Common myeloid progenitor, CD34-positive (primary cell): ENCODE results near the gene ATP11A.

Experiments used
- CTCF ChIA-PET: fragments of 350-600 bp; sonication (Branson Sonifier 250); formaldehyde crosslinking; loops from one replicate; lab custom pipeline; 2021; ENCODE audit warnings: antibody characterized with exemption; lab: Charles Lee
- POLR2A ChIA-PET: fragments of 350-600 bp; sonication (Branson Sonifier 250); formaldehyde crosslinking; loops from one replicate; lab custom pipeline; 2021; ENCODE audit warnings: antibody characterized with exemption; lab: Charles Lee
- DNase-seq, 3 donors: peaks; one replicate each; pipeline versions ENCODE4 v3.0.0 to v3.0.0-alpha.2; 2013
- H3K27ac ChIP-seq, 2 experiments: 1 replicate in 1 of 2; 2 replicates in 1 of 2; pipeline ENCODE4 v1.7.0; 2013; ENCODE audit warnings: inconsistent platforms in 2 of 2, low read length in 2 of 2, mild to moderate bottlenecking in 2 of 2, low read depth in 1 of 2, moderate library complexity in 1 of 2; ENCODE audit not compliant: severe bottlenecking in 2 of 2, insufficient read depth in 1 of 2, poor library complexity in 1 of 2
- H3K27me3 ChIP-seq, 5 experiments: replicated peaks in 2 of 5; 1 replicate in 3 of 5; 2 replicates in 2 of 5; pipeline versions ENCODE4 v1.6.1 to v1.7.0; 2013; ENCODE audit warnings: low read length in 4 of 5, mild to moderate bottlenecking in 2 of 5, moderate library complexity in 2 of 5, inconsistent platforms in 1 of 5; ENCODE audit not compliant: insufficient read depth in 5 of 5, control insufficient read depth in 4 of 5
- H3K36me3 ChIP-seq, 4 experiments: 1 replicate in 2 of 4; 2 replicates in 2 of 4; pipeline versions ENCODE4 v1.6.1 to v1.7.0; 2013; ENCODE audit warnings: low read length in 3 of 4, control low read depth in 1 of 4, mild to moderate bottlenecking in 1 of 4; ENCODE audit not compliant: control insufficient read depth in 4 of 4, insufficient read depth in 4 of 4
- H3K4me1 ChIP-seq, 4 experiments: 1 replicate in 3 of 4; 2 replicates in 1 of 4; pipeline versions ENCODE4 v1.6.1 to v1.7.1; 2013; ENCODE audit warnings: low read length in 3 of 4, mild to moderate bottlenecking in 3 of 4, control low read depth in 1 of 4, inconsistent platforms in 1 of 4, moderate library complexity in 1 of 4; ENCODE audit not compliant: control insufficient read depth in 4 of 4, insufficient read depth in 4 of 4; ENCODE audit errors: control extremely low read depth in 1 of 4
- H3K4me3 ChIP-seq, 7 experiments: 1 replicate in 4 of 7; 2 replicates in 3 of 7; pipeline versions ENCODE4 v1.5.1 to v1.7.0; 2013; ENCODE audit warnings: mild to moderate bottlenecking in 7 of 7, low read length in 6 of 7, moderate library complexity in 6 of 7, inconsistent platforms in 2 of 7, low read depth in 2 of 7, control low read depth in 1 of 7; ENCODE audit not compliant: insufficient read depth in 4 of 7, control insufficient read depth in 1 of 7; ENCODE audit errors: extremely low read depth in 1 of 7
- H3K9me3 ChIP-seq, 5 experiments: 1 replicate in 4 of 5; 2 replicates in 1 of 5; pipeline versions ENCODE4 v1.6.1 to v1.7.1; 2013; ENCODE audit warnings: low read length in 4 of 5, mild to moderate bottlenecking in 2 of 5, inconsistent platforms in 1 of 5, low read depth in 1 of 5, moderate library complexity in 1 of 5; ENCODE audit not compliant: control insufficient read depth in 4 of 5, insufficient read depth in 2 of 5; ENCODE audit errors: control extremely low read depth in 1 of 5
- WGBS: methylation state at CpG from one replicate; pipeline ENCODE4 v1.1.5; 2013; ENCODE audit not compliant: insufficient coverage; 5-methylcytosine and 5-hydroxymethylcytosine counted together

The ATP11A gene

GRCh38 chr13:112928972-112929782 lies 239.3 kb downstream of the ATP11A start:
- WGBS, result under 1% methylated on average over 21 of the region's 21 CpGs
- Histone ChIP-seq H3K36me3 (no peaks in the 10 kb centered on the region), H3K9me3 (peaks cover 0 to 4% (median 0%) of the 10 kb centered on the region in 5 experiments), H3K27me3 (peaks cover 0 to 5% (median 0%) of the 10 kb centered on the region in 5 experiments), H3K4me1 (peaks cover 3 to 21% (median 20%) of the 10 kb centered on the region in 4 experiments), H3K4me3 (peak overlapping the region in 3 of 7 experiments; percentile 28 to 58 (median 29)), H3K27ac (no peak overlapping the region)
- POLR2A ChIA-PET, result interaction anchor here (1.4 kb wide), 1 partner anchor 55 kb away, joined by 4 read pairs; no protein-coding TSS in a partner anchor
- DNase-seq, result peak; percentile 36 to 93 (median 89)
- CTCF ChIA-PET, result interaction anchor here (0.8 to 1.6 kb wide), 3 partner anchors 10 to 98 kb away, joined by 3 read pairs; no protein-coding TSS in a partner anchor

- Histone ChIP-seq H3K36me3 (no peaks in the 10 kb centered on the region), H3K4me3 (peak overlapping the region in 3 of 7 experiments; percentile 28 to 58 (median 29)), H3K27me3 (peaks cover 0 to 5% (median 0%) of the 10 kb centered on the region in 5 experiments), H3K9me3 (peaks cover 0 to 4% (median 0%) of the 10 kb centered on the region in 5 experiments), H3K27ac (no peak overlapping the region), H3K4me1 (peaks cover 3 to 23% (median 20%) of the 10 kb centered on the region in 4 experiments)
- POLR2A ChIA-PET, result interaction anchor here (1.4 kb wide), 1 partner anchor 55 kb away, joined by 4 read pairs; no protein-coding TSS in a partner anchor
- CTCF ChIA-PET, result interaction anchor here (0.8 to 1.6 kb wide), 2 partner anchors 9 to 98 kb away, joined by 3 read pairs; no protein-coding TSS in a partner anchor
- 14% methylated on average over 8 of the region's 8 CpGs for WGBS
- DNase-seq, result no peak
Measured at GRCh38 chr13:112929783-112930055, 239.9 kb downstream of the ATP11A start.

- DNase-seq, result no peak
- Histone ChIP-seq H3K27ac (no peak overlapping the region), H3K4me3 (no peak overlapping the region), H3K36me3 (no peaks in the 10 kb centered on the region), H3K9me3 (peaks cover 0 to 4% (median 0%) of the 10 kb centered on the region in 5 experiments), H3K4me1 (peaks cover 3 to 23% (median 20%) of the 10 kb centered on the region in 4 experiments), H3K27me3 (peaks cover 0 to 5% (median 0%) of the 10 kb centered on the region in 5 experiments)
- ChIA-PET CTCF (interaction anchor here (0.8 to 1.6 kb wide), 2 partner anchors 9 to 97 kb away, joined by 3 read pairs; no protein-coding TSS in a partner anchor), POLR2A (interaction anchor here (1.4 kb wide), 1 partner anchor 56 kb away, joined by 4 read pairs; no protein-coding TSS in a partner anchor)
Measured at GRCh38 chr13:112930192-112930591, 240.4 kb downstream of the ATP11A start.

- H3K4me1 ChIP-seq, result peaks cover 3 to 23% (median 20%) of the 10 kb centered on the region in 4 experiments
- POLR2A ChIA-PET, result no interaction called here
- H3K27me3 ChIP-seq, result peaks cover 0 to 5% (median 0%) of the 10 kb centered on the region in 5 experiments
- H3K27ac ChIP-seq, result no peak overlapping the region
- no peak for DNase-seq
- no peaks in the 10 kb centered on the region for H3K36me3 ChIP-seq
- CTCF ChIA-PET, result interaction anchor here (0.9 to 1.6 kb wide), 3 partner anchors 9 to 96 kb away, joined by 3 read pairs; no protein-coding TSS in a partner anchor
- WGBS, result 96% methylated on average over 32 of the region's 32 CpGs
- no peak overlapping the region for H3K4me3 ChIP-seq
- H3K9me3 ChIP-seq, result peaks cover 0 to 4% (median 0%) of the 10 kb centered on the region in 5 experiments
Measured at GRCh38 chr13:112931028-112931934, 241.4 kb downstream of the ATP11A start.

GRCh38 chr13:112932971-112933370 lies 243.1 kb downstream of the ATP11A start:
- POLR2A ChIA-PET, result no interaction called here
- CTCF ChIA-PET, result interaction anchor here (0.6 to 2.2 kb wide), 2 partner anchors 10 to 113 kb away, joined by 3 to 5 read pairs; no protein-coding TSS in a partner anchor
- Histone ChIP-seq H3K36me3 (no peaks in the 10 kb centered on the region), H3K4me3 (no peak overlapping the region), H3K9me3 (no peaks in the 10 kb centered on the region), H3K27me3 (peaks cover 0 to 5% (median 0%) of the 10 kb centered on the region in 5 experiments), H3K4me1 (peaks cover 3 to 23% (median 20%) of the 10 kb centered on the region in 4 experiments), H3K27ac (no peak overlapping the region)
- DNase-seq, result no peak
- WGBS, result 61% methylated on average over 7 of the region's 9 CpGs

GRCh38 chr13:112933649-112934048 lies 243.8 kb downstream of the ATP11A start:
- peaks cover 3 to 21% (median 16%) of the 10 kb centered on the region in 4 experiments for H3K4me1 ChIP-seq
- 94% methylated on average over 5 of the region's 7 CpGs for WGBS
- no peak overlapping the region for H3K27ac ChIP-seq
- no peak for DNase-seq
- ChIA-PET POLR2A (no interaction called here), CTCF (interaction anchor here (2.2 kb wide), 1 partner anchor 9 kb away, joined by 5 read pairs; no protein-coding TSS in a partner anchor)
- no peaks in the 10 kb centered on the region for H3K36me3 ChIP-seq
- H3K27me3 ChIP-seq, result peaks cover 0 to 4% (median 1%) of the 10 kb centered on the region in 5 experiments
- H3K9me3 ChIP-seq, result no peaks in the 10 kb centered on the region
- no peak overlapping the region for H3K4me3 ChIP-seq
